MCF 10A (cell line): ENCODE data around the gene YLPM1. TPM values are rescaled to one million over a fixed set of nuclear protein-coding genes. Genes with fewer than 3 reads are reported as not detected.

Experiments
- BruUV-seq: library from RNA; stranded (reverse); fragments of 400-500 nt; replicated peaks from 2 replicates; lab custom pipeline; 2021; lab: Mats Ljungman, UMichigan
- CTCF ChIA-PET: fragments of 300-600 bp; sonication (Branson Sonifier 250); formaldehyde crosslinking; extraction: SDS; loops from one replicate; lab custom pipeline; 2021; ENCODE audit warnings: antibody characterized with exemption, inconsistent platforms; lab: Yijun Ruan, JAX
- POLR2A ChIA-PET: fragments of 300-600, 350-650 bp; sonication (Branson Sonifier 250); formaldehyde crosslinking; extraction: SDS; loops from one replicate; lab custom pipeline; 2020; ENCODE audit warnings: antibody characterized with exemption, inconsistent platforms; lab: Yijun Ruan, JAX
- DNase-seq: peaks from one replicate; pipeline ENCODE4 v3.0.0-alpha.2; 2018; ENCODE audit not compliant: unreplicated experiment
- H3K27ac Mint-ChIP-seq: one replicate; pipeline ENCODE4 v1.8.0; 2022; ENCODE audit warnings: mild to moderate bottlenecking, low read depth, mixed read lengths; ENCODE audit not compliant: unreplicated experiment
- H3K27me3 Mint-ChIP-seq: one replicate; pipeline ENCODE4 v1.8.0; 2022; ENCODE audit warnings: mixed read lengths; ENCODE audit not compliant: insufficient read depth, unreplicated experiment
- H3K36me3 Mint-ChIP-seq: one replicate; pipeline ENCODE4 v1.8.0; 2022; ENCODE audit warnings: mild to moderate bottlenecking, moderate library complexity, mixed read lengths; ENCODE audit not compliant: insufficient read depth, unreplicated experiment
- H3K4me1 Mint-ChIP-seq: one replicate; pipeline ENCODE4 v1.8.0; 2022; ENCODE audit warnings: mixed read lengths; ENCODE audit not compliant: insufficient read depth, unreplicated experiment
- H3K4me3 Mint-ChIP-seq: one replicate; pipeline ENCODE4 v1.8.0; 2022; ENCODE audit warnings: mild to moderate bottlenecking, moderate library complexity, mixed read lengths; ENCODE audit not compliant: unreplicated experiment
- H3K9me3 Mint-ChIP-seq: one replicate; pipeline ENCODE4 v1.8.0; 2022; ENCODE audit warnings: mixed read lengths; ENCODE audit not compliant: unreplicated experiment
- intact Hi-C: fragments of 100-400 bp; cut with micrococcal nuclease; formaldehyde crosslinking; loops from 2 replicates; pipeline ENCODE4 v1.14.1; 2022
- total RNA-seq: library from RNA; stranded (reverse); gene quantifications from 2 replicates; pipeline ENCODE4 v1.2.3, GENCODE V29; 2022
- TF ChIP-seq, protein P1 (sequence below): fragments of 200-600 bp; IDR thresholded peaks from one replicate; pipeline ENCODE4 v1.8.0; 2022; ENCODE audit warnings: antibody characterized with exemption, mild to moderate bottlenecking; ENCODE audit not compliant: unreplicated experiment

The YLPM1 gene
- total RNA-seq, 1 experiment from 2014 or later = 40.5 TPM

DNA sequence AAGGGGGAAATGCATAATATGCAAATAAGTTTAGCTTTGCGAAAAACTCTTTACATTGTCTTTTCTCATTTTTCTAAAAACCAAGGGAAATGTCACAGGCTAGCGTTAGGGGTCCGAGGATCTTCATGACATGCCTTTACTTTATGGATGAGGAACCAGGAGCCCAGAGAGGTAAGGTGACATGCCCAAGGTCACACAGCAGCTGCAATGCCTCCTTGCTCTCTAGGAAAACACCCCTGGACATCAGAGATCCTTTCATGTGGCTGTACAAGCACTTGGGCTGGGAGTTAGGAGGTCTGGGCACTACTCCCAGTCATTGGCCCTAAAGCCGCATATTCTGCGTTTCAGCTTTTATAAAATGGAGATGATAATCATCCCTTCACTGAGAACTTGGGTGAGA is 112.1 kb downstream of the YLPM1 start:
- intact Hi-C loops = no loop called here
- POLR2A ChIA-PET = interaction anchor here (1.2 kb wide), 1 partner anchor 7 kb away, joined by 3 read pairs; no protein-coding TSS in a partner anchor
- no peak for DNase-seq
- Mint-ChIP-seq H3K27me3 (no peaks in the 10 kb centered on the region), H3K9me3 (no peaks in the 10 kb centered on the region), H3K4me1 (peaks cover 5% of the 10 kb centered on the region), H3K27ac (no peak overlapping the region), H3K4me3 (no peak overlapping the region), H3K36me3 (no peaks in the 10 kb centered on the region)
- TF ChIP-seq, protein P1, sequence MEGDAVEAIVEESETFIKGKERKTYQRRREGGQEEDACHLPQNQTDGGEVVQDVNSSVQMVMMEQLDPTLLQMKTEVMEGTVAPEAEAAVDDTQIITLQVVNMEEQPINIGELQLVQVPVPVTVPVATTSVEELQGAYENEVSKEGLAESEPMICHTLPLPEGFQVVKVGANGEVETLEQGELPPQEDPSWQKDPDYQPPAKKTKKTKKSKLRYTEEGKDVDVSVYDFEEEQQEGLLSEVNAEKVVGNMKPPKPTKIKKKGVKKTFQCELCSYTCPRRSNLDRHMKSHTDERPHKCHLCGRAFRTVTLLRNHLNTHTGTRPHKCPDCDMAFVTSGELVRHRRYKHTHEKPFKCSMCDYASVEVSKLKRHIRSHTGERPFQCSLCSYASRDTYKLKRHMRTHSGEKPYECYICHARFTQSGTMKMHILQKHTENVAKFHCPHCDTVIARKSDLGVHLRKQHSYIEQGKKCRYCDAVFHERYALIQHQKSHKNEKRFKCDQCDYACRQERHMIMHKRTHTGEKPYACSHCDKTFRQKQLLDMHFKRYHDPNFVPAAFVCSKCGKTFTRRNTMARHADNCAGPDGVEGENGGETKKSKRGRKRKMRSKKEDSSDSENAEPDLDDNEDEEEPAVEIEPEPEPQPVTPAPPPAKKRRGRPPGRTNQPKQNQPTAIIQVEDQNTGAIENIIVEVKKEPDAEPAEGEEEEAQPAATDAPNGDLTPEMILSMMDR = no peak
- CTCF ChIA-PET = interaction anchor here (2.3 to 15.4 kb wide), 3 partner anchors 14 to 213 kb away, joined by 9 to 204 read pairs (median 70); no protein-coding TSS in a partner anchor
- BruUV-seq = no TSS peak

GRCh38 chr14:74875941-74876913 is 113.1 kb downstream of the YLPM1 start, which contains the start of gene PROX2:
Gene PROX2 (minus strand): TSS chr14:74876145. CDS start chr14:74863834, 12,311 bp downstream.
- Mint-ChIP-seq H3K27me3 (no peaks in the 10 kb centered on the region), H3K27ac (no peak within 1 kb of the TSS), H3K36me3 (no peaks in the 10 kb centered on the region), H3K9me3 (no peaks in the 10 kb centered on the region), H3K4me1 (peaks cover 11% of the 10 kb centered on the region), H3K4me3 (no peak within 1 kb of the TSS)
- ChIA-PET POLR2A (interaction anchor here (0.5 to 1.2 kb wide), 4 partner anchors 13 to 303 kb away, joined by 3 to 5 read pairs (median 4); no protein-coding TSS in a partner anchor), CTCF (interaction anchor here (2.1 to 15.4 kb wide), 5 partner anchors 14 to 212 kb away, joined by 9 to 204 read pairs (median 13); no protein-coding TSS in a partner anchor)
- TF ChIP-seq, protein P1 = no peak
- intact Hi-C loops = no loop called here
- no peak for DNase-seq
- BruUV-seq = no TSS peak

DNA sequence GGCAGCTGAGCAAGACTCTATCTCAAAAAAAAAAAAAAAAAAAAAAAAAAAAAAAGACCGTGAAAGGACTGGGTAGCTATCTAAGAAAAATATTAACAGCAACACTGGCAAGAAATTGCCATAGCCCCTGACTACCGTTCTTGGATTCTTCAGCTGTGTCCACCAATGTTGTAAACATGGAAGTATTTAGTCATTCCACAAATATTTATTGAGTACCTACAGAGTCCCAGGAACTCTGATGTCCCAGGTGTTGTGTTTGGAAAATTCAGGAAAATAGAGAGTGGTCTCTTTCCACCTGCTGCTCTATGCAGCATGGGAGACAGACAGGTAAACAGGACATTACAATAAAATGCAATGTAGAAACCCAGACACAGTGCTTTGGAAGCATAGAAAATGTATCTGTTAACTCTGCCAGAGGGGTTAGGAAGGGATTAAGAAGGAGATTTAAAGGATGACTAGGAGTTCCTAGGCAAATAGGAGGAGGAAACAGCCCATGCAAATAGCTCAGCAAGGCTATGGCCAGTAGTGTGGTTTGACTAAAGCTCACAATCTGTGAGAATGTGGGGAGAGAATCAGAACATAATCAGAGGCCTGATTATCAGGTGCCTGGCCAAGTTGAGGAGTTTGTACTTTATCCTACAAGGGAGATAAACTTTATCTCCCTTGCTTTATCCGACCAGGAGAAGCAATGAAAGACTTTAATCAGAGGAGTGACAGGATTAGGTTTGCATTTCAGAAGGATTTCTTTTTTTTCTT is 116.5 kb downstream of the YLPM1 start:
- peaks cover 32% of the 10 kb centered on the region for H3K4me1 Mint-ChIP-seq
- ChIA-PET POLR2A (interaction anchor here (1.4 to 5.5 kb wide), 2 partner anchors 9 to 26 kb away, joined by 4 to 32 read pairs; no protein-coding TSS in a partner anchor), CTCF (interaction anchor here (0.5 to 15.4 kb wide), 14 partner anchors 8 to 1281 kb away, joined by 3 to 204 read pairs (median 4); no protein-coding TSS in a partner anchor)
- H3K9me3 Mint-ChIP-seq = no peaks in the 10 kb centered on the region
- no peaks in the 10 kb centered on the region for H3K27me3 Mint-ChIP-seq
- TF ChIP-seq, protein P1 = no peak
- H3K4me3 Mint-ChIP-seq = no peak overlapping the region
- H3K36me3 Mint-ChIP-seq = peaks cover 23% of the 10 kb centered on the region
- intact Hi-C loops = no loop called here
- no peak for DNase-seq
- no peak overlapping the region for H3K27ac Mint-ChIP-seq
- BruUV-seq = no TSS peak
